HepG2 (cell line): Measurements from ENCODE around the gene TCF3. TPM values are rescaled to one million over a fixed set of nuclear protein-coding genes. Genes with fewer than 3 reads are reported as not detected.

Experiments
- ATAC-seq: fragments of 200-7000 bp; cut with Tn5 transposase; 3 replicates; pipeline ENCODE4 v1.9.1; 2020; ENCODE audit warnings: mild to moderate bottlenecking, moderate library complexity
- BruUV-seq: library from RNA; stranded (reverse); fragments of 400-500 nt; replicated peaks from 2 replicates; lab custom pipeline; 2021; lab: Mats Ljungman, UMichigan
- CTCF ChIA-PET: fragments of 300-600 bp; formaldehyde crosslinking; extraction: SDS; loops from one replicate; lab custom pipeline; 2021; ENCODE audit warnings: low total read pairs, inconsistent platforms, low intra/inter-chr PET ratio; lab: Yijun Ruan, JAX
- POLR2A ChIA-PET: fragments of 350-600 bp; sonication (Branson Sonifier 250); formaldehyde crosslinking; loops from one replicate; lab custom pipeline; 2020; ENCODE audit warnings: antibody characterized with exemption, inconsistent platforms; lab: Yijun Ruan, JAX
- DNase-seq: peaks from one replicate; pipeline ENCODE4 v3.0.0-alpha.2; 2015; ENCODE audit warnings: low spot score
- FAIRE-seq: peaks from 3 replicates; lab custom pipeline; 2011; peaks lifted over from hg19 to GRCh38; lab: Jason Lieb, UNC
- H2AFZ ChIP-seq: one replicate; pipeline ENCODE4 v1.6.1; 2011; ENCODE audit warnings: low read length, inconsistent platforms
- H3K27ac ChIP-seq: fragments of 300-600 bp; 3 replicates; pipeline ENCODE4 v1.8.0; 2011; ENCODE audit warnings: mixed run types, mild to moderate bottlenecking, mixed read lengths, low read length, inconsistent platforms; ENCODE audit not compliant: insufficient read depth; ENCODE audit errors: extremely low read length
- H3K27me3 ChIP-seq, 2 experiments: fragments of 200-600 bp in 1 of 2; 2 replicates in 1 of 2; 3 replicates in 1 of 2; pipeline versions ENCODE4 v1.6.0 to v1.8.0; 2011; ENCODE audit warnings: low read length in 2 of 2, mild to moderate bottlenecking in 2 of 2, moderate library complexity in 2 of 2, inconsistent platforms in 1 of 2; ENCODE audit not compliant: insufficient read depth in 2 of 2, control insufficient read depth in 1 of 2
- H3K36me3 ChIP-seq, 2 experiments: fragments of 200-600 bp in 1 of 2; replicated peaks in 1 of 2; 2 replicates in 1 of 2; 3 replicates in 1 of 2; pipeline versions ENCODE4 v1.5.1 to v1.8.0; 2011; ENCODE audit warnings: low read length in 2 of 2, inconsistent platforms in 1 of 2; ENCODE audit not compliant: insufficient read depth in 2 of 2, control insufficient read depth in 1 of 2
- H3K4me1 ChIP-seq: 2 replicates; pipeline ENCODE4 v1.5.1; 2012; ENCODE audit warnings: low read length, inconsistent platforms; ENCODE audit not compliant: insufficient read depth
- H3K4me2 ChIP-seq: 2 replicates; pipeline ENCODE4 v1.6.0; 2011; ENCODE audit warnings: low read depth, low read length, inconsistent platforms
- H3K4me3 ChIP-seq, 3 experiments: fragments of 200-600 bp in 1 of 3; sonication (generic), shearing (Covaris generic) in 1 of 3; replicated peaks in 1 of 3; 2 replicates each; pipeline ENCODE4 v1.5.1; 2011 to 2016; ENCODE audit warnings: low read length in 3 of 3, inconsistent platforms in 2 of 3, low read depth in 2 of 3, mild to moderate bottlenecking in 2 of 3, control low read depth in 1 of 3, mixed read lengths in 1 of 3; ENCODE audit not compliant: insufficient read depth in 1 of 3
- H3K79me2 ChIP-seq: one replicate; pipeline ENCODE4 v1.6.1; 2011; ENCODE audit warnings: low read length, inconsistent platforms; ENCODE audit not compliant: insufficient read depth
- H3K9ac ChIP-seq: 2 replicates; pipeline ENCODE4 v1.6.0; 2011; ENCODE audit warnings: mild to moderate bottlenecking, low read depth, low read length, inconsistent platforms; ENCODE audit not compliant: insufficient read depth
- H3K9me3 ChIP-seq: 2 replicates; pipeline ENCODE4 v1.5.1; 2012; ENCODE audit warnings: mild to moderate bottlenecking, low read length
- H4K20me1 ChIP-seq: 2 replicates; pipeline ENCODE4 v1.6.0; 2011; ENCODE audit warnings: inconsistent platforms, mild to moderate bottlenecking, low read length, moderate library complexity; ENCODE audit not compliant: insufficient read depth
- AGO2 ChIP-seq: fragments of 200-400 bp; formaldehyde crosslinking; optimal IDR thresholded peaks from 2 replicates; pipeline ENCODE3; 2017; ENCODE audit warnings: mild to moderate bottlenecking, low read depth, low read length, moderate library complexity
- SUZ12 ChIP-seq: fragments of 150-350 bp; IDR thresholded peaks from 2 replicates; pipeline ENCODE4 v1.6.1; 2014; ENCODE audit warnings: low read depth, low read length
- ZBTB20 ChIP-seq: sonication (generic); formaldehyde crosslinking; IDR thresholded peaks from 2 replicates; pipeline ENCODE4 v1.8.1; 2023; ENCODE audit warnings: missing genetic modification reagents, low read depth, mild to moderate bottlenecking, borderline replicate concordance
- ZNF44 ChIP-seq: sonication (generic); formaldehyde crosslinking; IDR thresholded peaks from 2 replicates; pipeline ENCODE4 v1.5.1; 2020; ENCODE audit warnings: mild to moderate bottlenecking, missing genetic modification reagents
- ZNF781 ChIP-seq: sonication (generic); formaldehyde crosslinking; IDR thresholded peaks from 2 replicates; pipeline ENCODE4 v1.5.1; 2020; ENCODE audit warnings: borderline replicate concordance, mild to moderate bottlenecking, missing genetic modification reagents; ENCODE audit errors: not compliant biosample characterization
- WGBS: methylation state at CpG from one replicate; pipeline ENCODE4 v1.1.6; 2017; ENCODE audit warnings: low lambda C conversion rate; 5-methylcytosine and 5-hydroxymethylcytosine counted together
- in situ Hi-C: cut with HindIII; loops from 2 replicates; pipeline ENCODE4 v1.10.0; 2017; ENCODE audit warnings: low pct_unique_long_range_greater_than_20kb; ENCODE audit not compliant: extremely low pct_ligation_motif_present
- intact Hi-C: fragments of 100-400 bp; cut with micrococcal nuclease; formaldehyde crosslinking; loops from one replicate; pipeline ENCODE4 v1.10.0; 2022; ENCODE audit not compliant: unreplicated experiment
- polyA plus RNA-seq, 8 experiments: library from polyadenylated mRNA; depleted of rRNA in 3 of 8; stranded (reverse) in 7 of 8; unstranded in 1 of 8; fragments of >200 nt; fragmentation: Illumina TruSeq in 4 of 8; extraction: Trizol in 4 of 8; gene quantifications; 2 replicates each; pipeline versions ENCODE4 v1.2.1 to v1.2.3, GENCODE V29; 2011 to 2016; ENCODE audit warnings: low read depth in 4 of 8, missing spikeins in 1 of 8, mixed read lengths in 1 of 8; ENCODE audit not compliant: insufficient read depth in 1 of 8
- total RNA-seq, 5 experiments: library from RNA; depleted of rRNA; stranded (reverse); fragments of >200 nt; fragmentation: Illumina TruSeq; extraction: Trizol; gene quantifications; 2 replicates each; pipeline ENCODE4 v1.2.3, GENCODE V29; 2016; ENCODE audit warnings: low read depth in 1 of 5
- TF ChIP-seq, protein P1 (sequence below): sonication (generic); formaldehyde crosslinking; conservative IDR thresholded peaks from 2 replicates; pipeline ENCODE4 v1.8.0; 2022; ENCODE audit warnings: mild to moderate bottlenecking, moderate library complexity, missing genetic modification reagents
- TF ChIP-seq, protein P2 (sequence below): IDR thresholded peaks from 2 replicates; pipeline ENCODE4 v1.6.1; 2016; ENCODE audit warnings: missing compliant biosample characterization, missing genetic modification reagents, borderline replicate concordance

The TCF3 gene
- total and polyA plus RNA-seq, 2 of the 13 experiments (the other 11 are each of a cell fraction or from before 2014, with no cell fraction given): 51.4 to 53.2 TPM

DNA sequence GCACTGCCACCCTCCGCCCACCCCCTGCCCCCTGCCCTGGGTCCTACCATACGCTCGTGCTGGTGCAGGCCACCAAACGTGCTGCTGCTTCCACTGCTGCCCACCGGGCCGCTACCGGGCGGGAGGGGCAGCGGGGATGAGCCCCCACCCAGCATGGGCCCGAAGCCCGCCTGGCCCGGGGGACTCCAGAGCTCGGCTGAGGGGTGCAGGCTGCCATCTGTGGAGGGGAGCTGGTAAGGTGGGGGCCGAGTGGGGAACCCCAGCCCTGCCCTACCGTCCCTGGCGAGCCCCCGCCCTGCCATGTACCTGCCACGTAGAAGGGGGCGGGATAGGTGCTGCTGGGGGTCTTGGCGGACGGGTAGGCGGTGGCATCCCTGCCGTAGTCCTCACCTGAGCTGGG is 30.4 kb downstream of the TCF3 start:
- intact Hi-C loops: no loop called here
- Histone ChIP-seq H3K79me2 (no peaks in the 10 kb centered on the region), H3K4me3 (no peak overlapping the region), H2AFZ (no peak overlapping the region), H3K4me2 (no peak overlapping the region), H3K9me3 (no peaks in the 10 kb centered on the region), H3K27ac (no peak overlapping the region), H3K4me1 (no peaks in the 10 kb centered on the region), H4K20me1 (no peaks in the 10 kb centered on the region), H3K27me3 (no peaks in the 10 kb centered on the region), H3K9ac (no peak overlapping the region), H3K36me3 (peaks cover 19 to 42% of the 10 kb centered on the region in 2 experiments; a peak in 4 of 5 replicates)
- TF ChIP-seq, protein P1, sequence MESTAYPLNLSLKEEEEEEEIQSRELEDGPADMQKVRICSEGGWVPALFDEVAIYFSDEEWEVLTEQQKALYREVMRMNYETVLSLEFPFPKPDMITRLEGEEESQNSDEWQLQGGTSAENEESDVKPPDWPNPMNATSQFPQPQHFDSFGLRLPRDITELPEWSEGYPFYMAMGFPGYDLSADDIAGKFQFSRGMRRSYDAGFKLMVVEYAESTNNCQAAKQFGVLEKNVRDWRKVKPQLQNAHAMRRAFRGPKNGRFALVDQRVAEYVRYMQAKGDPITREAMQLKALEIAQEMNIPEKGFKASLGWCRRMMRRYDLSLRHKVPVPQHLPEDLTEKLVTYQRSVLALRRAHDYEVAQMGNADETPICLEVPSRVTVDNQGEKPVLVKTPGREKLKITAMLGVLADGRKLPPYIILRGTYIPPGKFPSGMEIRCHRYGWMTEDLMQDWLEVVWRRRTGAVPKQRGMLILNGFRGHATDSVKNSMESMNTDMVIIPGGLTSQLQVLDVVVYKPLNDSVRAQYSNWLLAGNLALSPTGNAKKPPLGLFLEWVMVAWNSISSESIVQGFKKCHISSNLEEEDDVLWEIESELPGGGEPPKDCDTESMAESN: no peak
- TF ChIP-seq AGO2: peak; percentile 73
- DNase-seq: no peak
- ATAC-seq: no peak
- no TSS peak for BruUV-seq
- 100% methylated on average over 2 of the region's 23 CpGs for WGBS
- in situ Hi-C loops: no loop called here
- FAIRE-seq: no peak
- CTCF ChIA-PET: no interaction called here
- POLR2A ChIA-PET: no interaction called here

GRCh38 chr19:1621574-1621973 is 30.8 kb downstream of the TCF3 start:
- DNase-seq (no peak), FAIRE-seq (no peak), ATAC-seq (no peak)
- Histone ChIP-seq H4K20me1 (no peaks in the 10 kb centered on the region), H3K27me3 (no peaks in the 10 kb centered on the region), H3K4me2 (no peak overlapping the region), H2AFZ (no peak overlapping the region), H3K9ac (no peak overlapping the region), H3K79me2 (no peaks in the 10 kb centered on the region), H3K36me3 (peaks cover 20 to 43% of the 10 kb centered on the region in 2 experiments; a peak in 4 of 5 replicates), H3K4me1 (no peaks in the 10 kb centered on the region), H3K9me3 (no peaks in the 10 kb centered on the region), H3K4me3 (no peak overlapping the region), H3K27ac (no peak overlapping the region)
- TF ChIP-seq, protein P2, sequence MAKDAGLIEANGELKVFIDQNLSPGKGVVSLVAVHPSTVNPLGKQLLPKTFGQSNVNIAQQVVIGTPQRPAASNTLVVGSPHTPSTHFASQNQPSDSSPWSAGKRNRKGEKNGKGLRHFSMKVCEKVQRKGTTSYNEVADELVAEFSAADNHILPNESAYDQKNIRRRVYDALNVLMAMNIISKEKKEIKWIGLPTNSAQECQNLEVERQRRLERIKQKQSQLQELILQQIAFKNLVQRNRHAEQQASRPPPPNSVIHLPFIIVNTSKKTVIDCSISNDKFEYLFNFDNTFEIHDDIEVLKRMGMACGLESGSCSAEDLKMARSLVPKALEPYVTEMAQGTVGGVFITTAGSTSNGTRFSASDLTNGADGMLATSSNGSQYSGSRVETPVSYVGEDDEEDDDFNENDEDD: no peak
- TF ChIP-seq SUZ12: no peak
- no peak for TF ChIP-seq ZNF44 (CRISPR knock-in tag)
- TF ChIP-seq ZNF781: no peak
- TF ChIP-seq ZBTB20 (CRISPR knock-in tag): no peak
- CTCF ChIA-PET: no interaction called here
- in situ Hi-C loops: no loop called here
- 97% methylated on average over 17 of the region's 23 CpGs for WGBS
- POLR2A ChIA-PET: no interaction called here
- no TSS peak for BruUV-seq
- intact Hi-C loops: no loop called here
